Left lung (tissue), 10 donors: ENCODE data around the gene UGT1A9. TPM values are rescaled to one million over a fixed set of nuclear protein-coding genes. Genes with fewer than 3 reads are reported as not detected.
"Not testable (repeated sequence)": the region's sequence is repeated elsewhere in the genome, so short reads cannot be mapped to it uniquely, and the experiment has no call there.

Experiments
- ATAC-seq: fragments of 200-7000 bp; cut with Tn5 transposase; one replicate; pipeline ENCODE4 v1.9.1; 2020; ENCODE audit warnings: moderate library complexity
- DNase-seq, 4 donors: peaks; one replicate each; pipeline ENCODE4 v3.0.0-alpha.2; 2013 to 2020
- H3K27ac ChIP-seq, 2 donors: fragments of 200-600 bp; sonication (generic) in 1 of 2; one replicate each; pipeline versions ENCODE4 v1.5.0 to v1.8.0; 2020 to 2021
- H3K27me3 ChIP-seq, 2 donors: fragments of 200-600 bp; sonication (generic) in 1 of 2; one replicate each; pipeline versions ENCODE4 v1.5.0 to v1.8.0; 2020 to 2021
- H3K36me3 ChIP-seq, 2 donors: fragments of 200-600 bp; sonication (generic) in 1 of 2; one replicate each; pipeline versions ENCODE4 v1.5.0 to v1.8.0; 2020 to 2021
- H3K4me1 ChIP-seq, 2 donors: fragments of 200-600 bp; one replicate each; pipeline ENCODE4 v1.8.0; 2021
- H3K4me3 ChIP-seq, 2 donors: fragments of 200-600 bp; sonication (generic) in 1 of 2; one replicate each; pipeline versions ENCODE4 v1.5.0 to v1.8.0; 2020 to 2021; ENCODE audit warnings: mild to moderate bottlenecking in 1 of 2
- H3K9me3 ChIP-seq, 2 donors: fragments of 200-600 bp; sonication (generic) in 1 of 2; one replicate each; pipeline versions ENCODE4 v1.5.0 to v1.8.0; 2020 to 2021
- intact Hi-C, 2 donors: fragments of 100-400 bp; cut with DNase I; formaldehyde crosslinking; loops; one replicate each; pipeline versions ENCODE4 v1.11.2 to v1.14.2; 2022
- polyA plus RNA-seq, 6 donors: library from polyadenylated mRNA; unstranded; fragments of 120-200 nt; gene quantifications; one replicate each; pipeline ENCODE4 v1.2.1, GENCODE V29; 2013; ENCODE audit not compliant: insufficient read length in 6 of 6
- total RNA-seq, 2 donors: library from RNA; stranded (reverse); fragmentation: NEBNext Ultra II Directional; extraction: Animal tissue kit (Norgen Biotek cat#: 25700); gene quantifications; one replicate each; pipeline ENCODE4 v1.2.1, GENCODE V29; 2021
- TF ChIP-seq, protein P1 (sequence below), 2 donors: fragments of 200-600 bp; sonication (generic) in 1 of 2; IDR thresholded peaks; one replicate each; pipeline versions ENCODE4 v1.5.0 to v1.8.0; 2021; ENCODE audit warnings: antibody characterized with exemption in 2 of 2
- donor health status: DM: no; HTN: yes; CAD: no.
- donor health status: DM: no; HTN: no; CAD: no.

The UGT1A9 gene
- total and polyA plus RNA-seq, 8 donors: not detected

DNA sequence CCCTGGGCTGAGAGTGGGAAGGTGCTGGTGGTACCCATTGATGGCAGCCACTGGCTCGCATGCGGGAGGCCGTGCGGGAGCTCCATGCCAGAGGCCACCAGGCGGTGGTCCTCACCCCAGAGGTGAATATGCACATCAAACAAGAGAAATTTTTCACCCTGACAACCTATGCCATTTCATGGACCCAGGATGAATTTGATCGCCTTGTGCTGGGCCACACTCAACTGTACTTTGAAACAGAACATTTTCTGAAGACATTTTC, 75.5 kb downstream of the UGT1A9 start:
- Histone ChIP-seq H3K9me3 (peaks cover 0 to 11% of the 10 kb centered on the region in 2 donors), H3K4me1 (no peaks in the 10 kb centered on the region), H3K36me3 (no peaks in the 10 kb centered on the region), H3K4me3 (no peak overlapping the region), H3K27me3 (peaks cover 0 to 5% of the 10 kb centered on the region in 2 donors), H3K27ac (no peak overlapping the region)
- intact Hi-C loops: no loop called here
- TF ChIP-seq, protein P1, sequence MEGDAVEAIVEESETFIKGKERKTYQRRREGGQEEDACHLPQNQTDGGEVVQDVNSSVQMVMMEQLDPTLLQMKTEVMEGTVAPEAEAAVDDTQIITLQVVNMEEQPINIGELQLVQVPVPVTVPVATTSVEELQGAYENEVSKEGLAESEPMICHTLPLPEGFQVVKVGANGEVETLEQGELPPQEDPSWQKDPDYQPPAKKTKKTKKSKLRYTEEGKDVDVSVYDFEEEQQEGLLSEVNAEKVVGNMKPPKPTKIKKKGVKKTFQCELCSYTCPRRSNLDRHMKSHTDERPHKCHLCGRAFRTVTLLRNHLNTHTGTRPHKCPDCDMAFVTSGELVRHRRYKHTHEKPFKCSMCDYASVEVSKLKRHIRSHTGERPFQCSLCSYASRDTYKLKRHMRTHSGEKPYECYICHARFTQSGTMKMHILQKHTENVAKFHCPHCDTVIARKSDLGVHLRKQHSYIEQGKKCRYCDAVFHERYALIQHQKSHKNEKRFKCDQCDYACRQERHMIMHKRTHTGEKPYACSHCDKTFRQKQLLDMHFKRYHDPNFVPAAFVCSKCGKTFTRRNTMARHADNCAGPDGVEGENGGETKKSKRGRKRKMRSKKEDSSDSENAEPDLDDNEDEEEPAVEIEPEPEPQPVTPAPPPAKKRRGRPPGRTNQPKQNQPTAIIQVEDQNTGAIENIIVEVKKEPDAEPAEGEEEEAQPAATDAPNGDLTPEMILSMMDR (IDR thresholded peaks at IDR 0.05): no peak
- peak in 1 of 4 donors; percentile 69 for DNase-seq
- ATAC-seq: no peak

DNA sequence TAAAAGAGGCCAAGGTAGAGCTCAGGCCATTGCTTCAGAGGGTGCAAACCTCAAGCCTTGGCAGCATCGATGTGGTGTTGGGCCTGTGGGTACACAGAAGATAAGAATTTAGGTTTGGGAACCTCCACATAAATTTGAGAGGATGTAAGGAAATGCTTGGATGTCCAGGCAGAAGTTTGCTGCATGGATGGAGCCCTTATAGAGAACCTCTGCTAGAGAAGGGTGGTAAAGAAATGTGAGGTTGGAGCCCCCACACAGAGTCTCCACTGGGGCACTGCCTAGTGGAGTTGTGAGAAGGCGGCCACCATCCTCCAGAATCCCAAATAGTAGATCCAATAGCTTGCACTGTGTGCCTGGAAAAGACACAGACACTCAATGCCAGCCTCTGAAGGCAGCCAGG, 79.0 kb downstream of the UGT1A9 start:
- H3K4me3 ChIP-seq, DNase-seq, ATAC-seq, H3K4me1 ChIP-seq, H3K27ac ChIP-seq, H3K27me3 ChIP-seq, intact Hi-C loops, H3K36me3 ChIP-seq: not testable (repeated sequence)
- peaks cover 0 to 11% of the 10 kb centered on the region in 2 donors for H3K9me3 ChIP-seq

GRCh38 chr2:233751212-233752009, 79.7 kb downstream of the UGT1A9 start:
- H3K4me1 ChIP-seq, intact Hi-C loops, H3K36me3 ChIP-seq, H3K27ac ChIP-seq, DNase-seq, H3K4me3 ChIP-seq, ATAC-seq, H3K27me3 ChIP-seq: not testable (repeated sequence)
- peaks cover 0 to 11% of the 10 kb centered on the region in 2 donors for H3K9me3 ChIP-seq

DNA sequence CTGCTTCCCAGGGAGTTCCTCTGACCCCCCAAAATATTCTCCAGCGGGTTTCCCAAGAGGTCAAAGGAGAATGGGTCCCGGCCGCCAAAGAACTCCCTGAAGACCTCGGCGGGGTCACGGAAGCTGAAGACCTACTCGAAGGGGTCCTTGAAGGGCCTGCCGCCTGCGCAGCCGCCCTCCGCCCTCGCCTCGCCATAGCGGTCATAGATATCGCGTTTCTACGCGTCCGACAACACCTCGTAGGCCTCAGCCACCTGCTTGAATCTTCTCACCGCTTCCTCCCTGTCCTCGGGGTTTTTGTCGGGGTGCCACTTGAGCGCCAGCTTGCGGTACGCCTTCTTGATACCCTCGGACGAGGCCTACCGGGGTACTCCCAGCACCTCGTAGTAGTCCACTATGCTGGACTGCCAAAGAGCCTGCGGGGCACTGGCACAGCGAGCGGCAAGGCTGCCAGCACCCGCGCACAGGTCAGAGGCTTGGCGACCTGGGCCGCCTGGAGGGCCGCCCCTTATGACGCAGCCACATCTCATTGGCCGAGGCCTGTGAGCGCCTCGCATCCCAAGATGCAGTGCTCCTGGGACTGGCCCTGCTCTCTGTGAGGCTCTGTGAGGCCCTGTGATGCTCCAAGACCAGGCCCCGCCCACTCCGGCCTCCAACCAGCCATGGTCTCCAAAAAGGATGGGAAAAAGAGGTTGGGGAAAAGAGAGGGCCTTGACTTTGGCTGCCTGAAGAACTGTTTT, 83.3 kb downstream of the UGT1A9 start:
- Histone ChIP-seq H3K36me3 (no peaks in the 10 kb centered on the region), H3K4me3 (no peak overlapping the region), H3K27me3 (no peaks in the 10 kb centered on the region), H3K27ac (no peak overlapping the region), H3K9me3 (peaks cover 0 to 11% of the 10 kb centered on the region in 2 donors), H3K4me1 (no peaks in the 10 kb centered on the region)
- ATAC-seq (no peak), DNase-seq (peak in 1 of 4 donors; percentile 60)
- TF ChIP-seq, protein P1 (IDR thresholded peaks at IDR 0.05): no peak
- intact Hi-C loops: no loop called here

DNA sequence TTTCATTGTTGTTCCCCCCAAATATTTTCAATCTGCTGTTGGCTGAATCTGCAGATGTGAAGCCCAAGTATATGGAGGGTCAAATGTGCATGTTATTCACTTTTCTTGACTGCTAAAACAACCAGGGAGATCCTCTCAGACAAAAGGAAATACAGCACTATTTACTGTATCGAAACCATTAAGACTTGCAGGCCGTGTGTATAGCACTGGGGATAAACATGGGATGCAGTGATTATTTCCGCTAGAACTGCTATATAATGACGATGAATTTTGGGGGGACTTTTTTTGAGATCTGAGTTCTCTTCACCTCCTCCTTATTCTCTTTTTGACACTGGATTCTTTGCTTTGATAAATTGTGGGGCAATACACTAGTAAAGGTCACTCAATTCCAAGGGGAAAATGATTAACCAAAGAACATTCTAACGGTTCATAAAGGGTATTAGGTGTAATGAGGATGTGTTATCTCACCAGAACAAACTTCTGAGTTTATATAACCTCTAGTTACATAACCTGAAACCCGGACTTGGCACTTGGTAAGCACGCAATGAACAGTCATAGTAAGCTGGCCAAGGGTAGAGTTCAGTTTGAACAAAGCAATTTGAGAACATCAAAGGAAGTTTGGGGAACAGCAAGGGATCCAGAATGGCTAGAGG, 84.9 kb downstream of the UGT1A9 start:
- Histone ChIP-seq H3K4me3 (no peak overlapping the region), H3K27ac (no peak overlapping the region), H3K36me3 (no peaks in the 10 kb centered on the region), H3K4me1 (no peaks in the 10 kb centered on the region), H3K27me3 (no peaks in the 10 kb centered on the region), H3K9me3 (no peaks in the 10 kb centered on the region)
- no peak for DNase-seq
- TF ChIP-seq, protein P1 (IDR thresholded peaks at IDR 0.05): no peak
- ATAC-seq: no peak
- intact Hi-C loops: no loop called here

DNA sequence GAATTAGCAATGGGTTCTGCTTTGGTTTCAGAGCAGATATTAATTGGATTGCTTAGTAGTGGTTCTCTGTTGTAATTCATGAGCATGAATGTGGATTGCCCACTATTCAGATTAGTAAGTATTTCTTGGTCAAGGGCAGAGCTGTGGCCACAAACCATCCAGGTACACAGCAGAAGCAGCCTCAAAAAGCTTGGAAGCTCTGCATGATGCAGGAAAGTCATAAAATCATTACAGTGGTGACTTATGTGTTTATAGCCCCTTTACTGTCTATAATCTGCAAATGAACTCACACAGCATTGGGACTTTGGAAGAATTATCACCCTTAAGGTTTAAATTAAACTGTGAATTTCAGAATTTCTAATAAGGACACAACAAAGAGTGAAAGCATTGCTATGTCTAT, 86.4 kb downstream of the UGT1A9 start:
- Histone ChIP-seq H3K36me3 (no peaks in the 10 kb centered on the region), H3K27me3 (no peaks in the 10 kb centered on the region), H3K27ac (no peak overlapping the region), H3K4me3 (no peak overlapping the region), H3K4me1 (no peaks in the 10 kb centered on the region), H3K9me3 (no peaks in the 10 kb centered on the region)
- intact Hi-C loops: no loop called here
- DNase-seq: no peak
- ATAC-seq: no peak
- TF ChIP-seq, protein P1 (IDR thresholded peaks at IDR 0.05): no peak
